ENCODE data around the gene NAP1L4. TPM values are rescaled to one million over a fixed set of nuclear protein-coding genes. Genes with fewer than 3 reads are reported as not detected.

The NAP1L4 gene
- total and polyA plus RNA-seq, 2 of the 8 experiments (the other 6 are each of a cell fraction or from before 2014, with no cell fraction given), result 75.8 to 194 TPM

GRCh38 chr11:2928605-2929530, 63.3 kb downstream of the NAP1L4 start, which contains the start of gene PHLDA2 (continued):
- no peak for TF ChIP-seq HDAC2 (IDR thresholded peaks at IDR 0.05; ENCODE audit: borderline replicate concordance in 1 of 2, low read depth in 2 of 2, low read length in 2 of 2)
- no peak for TF ChIP-seq CTBP2 (IDR thresholded peaks at IDR 0.05; ENCODE audit: borderline replicate concordance, insufficient read depth, insufficient read length, low read length)
- TF ChIP-seq USF2 (IDR thresholded peaks at IDR 0.05; ENCODE audit: low read length), result no peak
- TF ChIP-seq MAX (IDR thresholded peaks at IDR 0.05), result peak; percentile 79

Data from H1 (cell line).